HCT116 (cell line): ENCODE results near the gene BCAN. TPM values are rescaled to one million over a fixed set of nuclear protein-coding genes. Genes with fewer than 3 reads are reported as not detected.

Source experiments
- ATAC-seq: fragments of 200-7000 bp; cut with Tn5 transposase; 2 replicates; pipeline ENCODE4 v1.9.1; 2020; ENCODE audit warnings: mild to moderate bottlenecking, moderate library complexity
- BruUV-seq: library from RNA; stranded (reverse); fragments of 400-500 nt; replicated peaks from 2 replicates; lab custom pipeline; 2021; lab: Mats Ljungman, UMichigan
- CTCF ChIA-PET: fragments of 300-600 bp; sonication (Branson Sonifier 250); formaldehyde crosslinking; loops from one replicate; lab custom pipeline; 2021; ENCODE audit warnings: antibody characterized with exemption; lab: Charles Lee
- POLR2A ChIA-PET: fragments of 300-600, 350-600 bp; sonication (Branson Sonifier 250); formaldehyde crosslinking; loops from one replicate; lab custom pipeline; 2021; ENCODE audit warnings: antibody characterized with exemption; lab: Charles Lee
- RAD21 ChIA-PET, 2 experiments: fragments of 300-600 bp; sonication (Branson Sonifier 250); formaldehyde crosslinking; loops; one replicate each; lab custom pipeline; 2023; ENCODE audit warnings: low total read pairs in 2 of 2; ENCODE audit not compliant: uncharacterized antibody in 2 of 2, unreplicated experiment in 2 of 2, low non-redundant PET in 1 of 2; lab: Charles Lee
- DNase-seq: peaks from one replicate; pipeline ENCODE4 v3.0.0-alpha.2; 2010; ENCODE audit warnings: low read depth, low spot score
- H2AFZ ChIP-seq: fragments of 200-600 bp; shearing (Covaris generic), sonication (generic); 2 replicates; pipeline ENCODE4 v1.6.1; 2017; ENCODE audit warnings: low read depth, mixed run types, mixed read lengths, antibody characterized with exemption, low read length; ENCODE audit not compliant: poor library complexity, severe bottlenecking
- H3K27ac ChIP-seq: 2 replicates; pipeline ENCODE4 v1.5.1; 2012; ENCODE audit warnings: low read depth, low read length
- H3K27me3 ChIP-seq: fragments of 200-600 bp; sonication (generic); 2 replicates; pipeline ENCODE4 v1.6.1; 2016; ENCODE audit warnings: mixed run types, low read length, mixed read lengths; ENCODE audit not compliant: insufficient read depth
- H3K36me3 ChIP-seq, 2 experiments: fragments of 200-500 bp in 1 of 2; fragments of 200-600 bp in 1 of 2; sonication (Bioruptor generic) in 1 of 2; sonication (generic) in 1 of 2; 2 replicates each; pipeline versions ENCODE4 v1.5.1 to v1.6.1; 2014 to 2016; ENCODE audit warnings: low read length in 2 of 2, inconsistent platforms in 1 of 2, mixed read lengths in 1 of 2, mixed run types in 1 of 2; ENCODE audit not compliant: insufficient read depth in 2 of 2, control insufficient read depth in 1 of 2
- H3K4me1 ChIP-seq, 2 experiments: fragments of 200-600 bp in 1 of 2; sonication (generic) in 1 of 2; 2 replicates each; pipeline versions ENCODE4 v1.5.1 to v1.6.1; 2012 to 2017; ENCODE audit warnings: low read length in 2 of 2, inconsistent platforms in 1 of 2, mild to moderate bottlenecking in 1 of 2, mixed read lengths in 1 of 2, mixed run types in 1 of 2, moderate library complexity in 1 of 2; ENCODE audit not compliant: insufficient read depth in 2 of 2, control insufficient read depth in 1 of 2
- H3K4me2 ChIP-seq: fragments of 200-600 bp; sonication (generic); 2 replicates; pipeline ENCODE4 v1.6.1; 2017; ENCODE audit warnings: mixed run types, low read length, mixed read lengths
- H3K4me3 ChIP-seq, 2 experiments: fragments of 200-600 bp in 1 of 2; sonication (generic) in 1 of 2; replicated peaks in 1 of 2; 2 replicates each; pipeline ENCODE4 v1.5.1; 2011 to 2016; ENCODE audit warnings: low read length in 2 of 2, control low read depth in 1 of 2, low read depth in 1 of 2, mild to moderate bottlenecking in 1 of 2, mixed read lengths in 1 of 2, mixed run types in 1 of 2
- H3K79me2 ChIP-seq: fragments of 200-600 bp; sonication (generic); 2 replicates; pipeline ENCODE4 v1.6.1; 2017; ENCODE audit warnings: mild to moderate bottlenecking, mixed run types, low read length, moderate library complexity, mixed read lengths; ENCODE audit not compliant: insufficient read depth
- H3K9ac ChIP-seq: fragments of 200-600 bp; sonication (generic); 2 replicates; pipeline ENCODE4 v1.6.1; 2016; ENCODE audit warnings: low read length, mixed read lengths
- H3K9me2 ChIP-seq: fragments of 200-600 bp; sonication (generic), shearing (Covaris generic); 2 replicates; pipeline ENCODE4 v1.6.1; 2017; ENCODE audit warnings: mixed run types, mild to moderate bottlenecking, moderate library complexity; ENCODE audit not compliant: insufficient read depth
- H3K9me3 ChIP-seq, 2 experiments: fragments of 200-500 bp in 1 of 2; fragments of 200-600 bp in 1 of 2; sonication (Bioruptor generic) in 1 of 2; sonication (generic) in 1 of 2; 2 replicates each; pipeline ENCODE4 v1.6.1; 2014 to 2017; ENCODE audit warnings: low read length in 2 of 2, mixed read lengths in 2 of 2, inconsistent platforms in 1 of 2, low read depth in 1 of 2, mild to moderate bottlenecking in 1 of 2, mixed run types in 1 of 2, moderate library complexity in 1 of 2; ENCODE audit not compliant: control insufficient read depth in 1 of 2, insufficient read depth in 1 of 2
- H4K20me1 ChIP-seq: fragments of 200-600 bp; sonication (generic), shearing (Covaris generic); 2 replicates; pipeline ENCODE4 v1.6.1; 2017; ENCODE audit warnings: mixed run types, mild to moderate bottlenecking, moderate library complexity; ENCODE audit not compliant: insufficient read depth
- CBX3 ChIP-seq: IDR thresholded peaks from 2 replicates; pipeline ENCODE4 v1.6.1; 2012; ENCODE audit warnings: low read depth
- CEBPB ChIP-seq: IDR thresholded peaks from 2 replicates; pipeline ENCODE4 v1.6.1; 2012; ENCODE audit warnings: low read depth
- EGR1 ChIP-seq: IDR thresholded peaks from 2 replicates; pipeline ENCODE4 v1.6.1; 2012; ENCODE audit warnings: low read depth
- ELF1 ChIP-seq: IDR thresholded peaks from 2 replicates; pipeline ENCODE4 v1.6.1; 2012; ENCODE audit warnings: low read depth, borderline replicate concordance
- EZH2phosphoT487 ChIP-seq: fragments of 200-600 bp; IDR thresholded peaks from 2 replicates; pipeline ENCODE4 v1.6.1; 2018; ENCODE audit warnings: antibody characterized with exemption, borderline replicate concordance
- FOSL1 ChIP-seq: IDR thresholded peaks from 2 replicates; pipeline ENCODE4 v1.6.1; 2012; ENCODE audit warnings: low read depth
- JUND ChIP-seq: IDR thresholded peaks from 2 replicates; pipeline ENCODE4 v1.6.1; 2012
- POLR2AphosphoS5 ChIP-seq: IDR thresholded peaks from 2 replicates; pipeline ENCODE4 v1.6.1; 2011; ENCODE audit warnings: mild to moderate bottlenecking, low read depth, low read length, moderate library complexity
- RAD21 ChIP-seq: IDR thresholded peaks from 2 replicates; pipeline ENCODE4 v1.6.1; 2012; ENCODE audit warnings: low read depth, mild to moderate bottlenecking
- SIN3A ChIP-seq: IDR thresholded peaks from 2 replicates; pipeline ENCODE4 v1.6.1; 2012; ENCODE audit warnings: low read depth
- SP1 ChIP-seq: IDR thresholded peaks from 2 replicates; pipeline ENCODE4 v1.6.1; 2012; ENCODE audit warnings: low read depth
- SRF ChIP-seq: IDR thresholded peaks from 2 replicates; pipeline ENCODE4 v1.6.1; 2012; ENCODE audit warnings: low read depth
- TCF7L2 ChIP-seq: IDR thresholded peaks from 2 replicates; pipeline ENCODE4 v1.7.0; 2011; ENCODE audit warnings: borderline replicate concordance, inconsistent platforms; ENCODE audit not compliant: insufficient read depth, insufficient read length; ENCODE audit errors: extremely low read depth
- YY1 ChIP-seq: IDR thresholded peaks from 2 replicates; pipeline ENCODE4 v1.6.1; 2011; ENCODE audit warnings: low read length, low read depth, moderate library complexity, mild to moderate bottlenecking; ENCODE audit not compliant: insufficient replicate concordance; ENCODE audit errors: extremely low read depth
- intact Hi-C: fragments of 100-400 bp; cut with micrococcal nuclease; formaldehyde crosslinking; loops from 2 replicates; pipeline ENCODE4 v1.10.0; 2022
- total RNA-seq: library from RNA; stranded (reverse); gene quantifications from one replicate; pipeline ENCODE4 v1.2.1, GENCODE V29; 2021; ENCODE audit not compliant: unreplicated experiment
- TF ChIP-seq, protein P1 (sequence below), 3 experiments: fragments of 200-600 bp in 1 of 3; sonication (generic) in 1 of 3; IDR thresholded peaks in 2 of 3; conservative IDR thresholded peaks in 1 of 3; 2 replicates each; pipeline ENCODE4 v1.5.1; 2012 to 2017; ENCODE audit warnings: low read depth in 2 of 3, low read length in 2 of 3, antibody characterized with exemption in 1 of 3, borderline replicate concordance in 1 of 3, control low read depth in 1 of 3, mild to moderate bottlenecking in 1 of 3, mixed read lengths in 1 of 3, mixed run types in 1 of 3, moderate library complexity in 1 of 3; ENCODE audit not compliant: insufficient read depth in 1 of 3
- TF ChIP-seq, protein P2 (sequence below): IDR thresholded peaks from 2 replicates; pipeline ENCODE4 v1.6.1; 2011; ENCODE audit warnings: mild to moderate bottlenecking, low read length, moderate library complexity; ENCODE audit not compliant: insufficient replicate concordance; ENCODE audit errors: extremely low read depth
- TF ChIP-seq, protein P3 (sequence below): IDR thresholded peaks from 2 replicates; pipeline ENCODE4 v1.6.1; 2012
- TF ChIP-seq, protein P4 (sequence below): IDR thresholded peaks from 2 replicates; pipeline ENCODE4 v1.6.1; 2012; ENCODE audit warnings: low read depth
- TF ChIP-seq, protein P5 (sequence below): IDR thresholded peaks from 2 replicates; pipeline ENCODE4 v1.6.1; 2012

Gene BCAN
- total RNA-seq, 1 experiment from 2014 or later = not detected

DNA sequence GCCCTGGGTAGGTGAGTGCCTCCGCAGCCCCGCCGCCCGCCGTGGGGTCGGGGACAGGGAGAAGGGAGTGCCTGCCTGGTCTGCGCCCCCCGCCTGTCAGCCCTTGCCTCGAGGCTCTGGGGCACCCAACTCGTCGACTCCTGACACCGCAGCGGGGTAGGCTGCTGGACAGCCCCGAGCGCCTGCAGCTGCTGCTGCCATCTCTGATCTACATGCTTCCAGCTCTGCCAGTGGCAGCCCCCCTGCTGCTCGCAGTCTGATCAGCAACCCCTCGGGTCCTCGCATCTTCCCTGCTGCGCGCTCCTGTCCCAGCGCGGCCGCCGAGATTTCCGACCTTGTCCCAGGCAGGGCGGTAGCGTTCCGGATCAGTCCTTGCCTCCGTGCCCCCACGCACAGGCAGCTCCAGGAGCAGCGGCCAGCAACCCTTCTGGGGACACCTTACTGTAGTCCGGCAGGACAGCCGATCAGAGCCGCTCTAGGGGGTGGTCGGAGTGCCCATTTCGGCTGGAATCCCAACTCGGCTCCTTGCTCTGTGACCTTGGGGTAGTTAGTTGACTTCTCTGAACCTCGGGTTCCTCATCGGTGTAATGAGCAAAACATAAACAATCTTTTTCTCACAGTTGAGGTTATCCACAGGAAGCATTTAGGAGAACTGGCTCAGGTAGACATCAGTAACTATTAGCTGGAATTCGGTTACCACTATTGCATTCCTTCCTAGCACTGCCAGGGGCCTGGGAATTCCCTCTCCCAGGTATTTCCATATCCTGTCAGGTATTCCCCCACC lies 540 bp downstream of the BCAN start:
- ATAC-seq = no peak
- Histone ChIP-seq H3K27ac (no peak overlapping the region), H3K9me3 (no peaks in the 10 kb centered on the region), H3K4me2 (no peak overlapping the region), H4K20me1 (no peaks in the 10 kb centered on the region), H3K27me3 (no peaks in the 10 kb centered on the region), H3K9ac (no peak overlapping the region), H3K9me2 (no peaks in the 10 kb centered on the region), H3K79me2 (no peaks in the 10 kb centered on the region), H3K36me3 (peaks cover 36 to 48% of the 10 kb centered on the region in 2 experiments), H3K4me3 (no peak overlapping the region), H3K4me1 (peaks cover 8 to 27% of the 10 kb centered on the region in 2 experiments; a peak in 3 of 4 replicates), H2AFZ (no peak overlapping the region)
- ChIA-PET RAD21 (no interaction called here), POLR2A (interaction anchor here (1.3 kb wide), 1 partner anchor 19 kb away, joined by 4 read pairs; no protein-coding TSS in a partner anchor), CTCF (interaction anchor here (5.9 kb wide), 1 partner anchor 14 kb away, joined by 33 read pairs; no protein-coding TSS in a partner anchor)
- TF ChIP-seq, protein P1, sequence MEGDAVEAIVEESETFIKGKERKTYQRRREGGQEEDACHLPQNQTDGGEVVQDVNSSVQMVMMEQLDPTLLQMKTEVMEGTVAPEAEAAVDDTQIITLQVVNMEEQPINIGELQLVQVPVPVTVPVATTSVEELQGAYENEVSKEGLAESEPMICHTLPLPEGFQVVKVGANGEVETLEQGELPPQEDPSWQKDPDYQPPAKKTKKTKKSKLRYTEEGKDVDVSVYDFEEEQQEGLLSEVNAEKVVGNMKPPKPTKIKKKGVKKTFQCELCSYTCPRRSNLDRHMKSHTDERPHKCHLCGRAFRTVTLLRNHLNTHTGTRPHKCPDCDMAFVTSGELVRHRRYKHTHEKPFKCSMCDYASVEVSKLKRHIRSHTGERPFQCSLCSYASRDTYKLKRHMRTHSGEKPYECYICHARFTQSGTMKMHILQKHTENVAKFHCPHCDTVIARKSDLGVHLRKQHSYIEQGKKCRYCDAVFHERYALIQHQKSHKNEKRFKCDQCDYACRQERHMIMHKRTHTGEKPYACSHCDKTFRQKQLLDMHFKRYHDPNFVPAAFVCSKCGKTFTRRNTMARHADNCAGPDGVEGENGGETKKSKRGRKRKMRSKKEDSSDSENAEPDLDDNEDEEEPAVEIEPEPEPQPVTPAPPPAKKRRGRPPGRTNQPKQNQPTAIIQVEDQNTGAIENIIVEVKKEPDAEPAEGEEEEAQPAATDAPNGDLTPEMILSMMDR (IDR thresholded peaks at IDR 0.05 in 2 of 3, conservative IDR thresholded peaks at IDR 0.05 in 1 of 3; ENCODE audit: borderline replicate concordance in 1 of 3, insufficient read depth in 1 of 3, low read depth in 2 of 3, low read length in 2 of 3) = no peak
- TF ChIP-seq RAD21 = no peak
- TF ChIP-seq EGR1 = no peak
- TF ChIP-seq CBX3 = no peak
- TF ChIP-seq, protein P2, sequence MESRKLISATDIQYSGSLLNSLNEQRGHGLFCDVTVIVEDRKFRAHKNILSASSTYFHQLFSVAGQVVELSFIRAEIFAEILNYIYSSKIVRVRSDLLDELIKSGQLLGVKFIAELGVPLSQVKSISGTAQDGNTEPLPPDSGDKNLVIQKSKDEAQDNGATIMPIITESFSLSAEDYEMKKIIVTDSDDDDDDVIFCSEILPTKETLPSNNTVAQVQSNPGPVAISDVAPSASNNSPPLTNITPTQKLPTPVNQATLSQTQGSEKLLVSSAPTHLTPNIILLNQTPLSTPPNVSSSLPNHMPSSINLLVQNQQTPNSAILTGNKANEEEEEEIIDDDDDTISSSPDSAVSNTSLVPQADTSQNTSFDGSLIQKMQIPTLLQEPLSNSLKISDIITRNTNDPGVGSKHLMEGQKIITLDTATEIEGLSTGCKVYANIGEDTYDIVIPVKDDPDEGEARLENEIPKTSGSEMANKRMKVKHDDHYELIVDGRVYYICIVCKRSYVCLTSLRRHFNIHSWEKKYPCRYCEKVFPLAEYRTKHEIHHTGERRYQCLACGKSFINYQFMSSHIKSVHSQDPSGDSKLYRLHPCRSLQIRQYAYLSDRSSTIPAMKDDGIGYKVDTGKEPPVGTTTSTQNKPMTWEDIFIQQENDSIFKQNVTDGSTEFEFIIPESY = no peak
- TF ChIP-seq EZH2phosphoT487 = no peak
- TF ChIP-seq POLR2AphosphoS5 = no peak; the same call in 1 of the 2 replicates
- no peak for TF ChIP-seq SIN3A
- no peak for TF ChIP-seq TCF7L2
- TF ChIP-seq, protein P3, sequence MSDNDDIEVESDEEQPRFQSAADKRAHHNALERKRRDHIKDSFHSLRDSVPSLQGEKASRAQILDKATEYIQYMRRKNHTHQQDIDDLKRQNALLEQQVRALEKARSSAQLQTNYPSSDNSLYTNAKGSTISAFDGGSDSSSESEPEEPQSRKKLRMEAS = no peak
- TF ChIP-seq JUND = no peak
- no peak for TF ChIP-seq CEBPB
- TF ChIP-seq, protein P4, sequence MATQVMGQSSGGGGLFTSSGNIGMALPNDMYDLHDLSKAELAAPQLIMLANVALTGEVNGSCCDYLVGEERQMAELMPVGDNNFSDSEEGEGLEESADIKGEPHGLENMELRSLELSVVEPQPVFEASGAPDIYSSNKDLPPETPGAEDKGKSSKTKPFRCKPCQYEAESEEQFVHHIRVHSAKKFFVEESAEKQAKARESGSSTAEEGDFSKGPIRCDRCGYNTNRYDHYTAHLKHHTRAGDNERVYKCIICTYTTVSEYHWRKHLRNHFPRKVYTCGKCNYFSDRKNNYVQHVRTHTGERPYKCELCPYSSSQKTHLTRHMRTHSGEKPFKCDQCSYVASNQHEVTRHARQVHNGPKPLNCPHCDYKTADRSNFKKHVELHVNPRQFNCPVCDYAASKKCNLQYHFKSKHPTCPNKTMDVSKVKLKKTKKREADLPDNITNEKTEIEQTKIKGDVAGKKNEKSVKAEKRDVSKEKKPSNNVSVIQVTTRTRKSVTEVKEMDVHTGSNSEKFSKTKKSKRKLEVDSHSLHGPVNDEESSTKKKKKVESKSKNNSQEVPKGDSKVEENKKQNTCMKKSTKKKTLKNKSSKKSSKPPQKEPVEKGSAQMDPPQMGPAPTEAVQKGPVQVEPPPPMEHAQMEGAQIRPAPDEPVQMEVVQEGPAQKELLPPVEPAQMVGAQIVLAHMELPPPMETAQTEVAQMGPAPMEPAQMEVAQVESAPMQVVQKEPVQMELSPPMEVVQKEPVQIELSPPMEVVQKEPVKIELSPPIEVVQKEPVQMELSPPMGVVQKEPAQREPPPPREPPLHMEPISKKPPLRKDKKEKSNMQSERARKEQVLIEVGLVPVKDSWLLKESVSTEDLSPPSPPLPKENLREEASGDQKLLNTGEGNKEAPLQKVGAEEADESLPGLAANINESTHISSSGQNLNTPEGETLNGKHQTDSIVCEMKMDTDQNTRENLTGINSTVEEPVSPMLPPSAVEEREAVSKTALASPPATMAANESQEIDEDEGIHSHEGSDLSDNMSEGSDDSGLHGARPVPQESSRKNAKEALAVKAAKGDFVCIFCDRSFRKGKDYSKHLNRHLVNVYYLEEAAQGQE = no peak
- TF ChIP-seq SRF = no peak
- no peak for TF ChIP-seq ELF1
- TF ChIP-seq YY1 = no peak
- TF ChIP-seq SP1 = no peak
- TF ChIP-seq FOSL1 = no peak
- TF ChIP-seq, protein P5, sequence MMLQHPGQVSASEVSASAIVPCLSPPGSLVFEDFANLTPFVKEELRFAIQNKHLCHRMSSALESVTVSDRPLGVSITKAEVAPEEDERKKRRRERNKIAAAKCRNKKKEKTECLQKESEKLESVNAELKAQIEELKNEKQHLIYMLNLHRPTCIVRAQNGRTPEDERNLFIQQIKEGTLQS = no peak
- BruUV-seq = TSS peak; percentile 8
- intact Hi-C loops = no loop called here
- no peak for DNase-seq
